Measurements from ENCODE around the gene CAPN10. TPM values are rescaled to one million over a fixed set of nuclear protein-coding genes. Genes with fewer than 3 reads are reported as not detected.

CAPN10 gene
- total RNA-seq, 1 experiment from 2014 or later = 61.3 TPM

DNA sequence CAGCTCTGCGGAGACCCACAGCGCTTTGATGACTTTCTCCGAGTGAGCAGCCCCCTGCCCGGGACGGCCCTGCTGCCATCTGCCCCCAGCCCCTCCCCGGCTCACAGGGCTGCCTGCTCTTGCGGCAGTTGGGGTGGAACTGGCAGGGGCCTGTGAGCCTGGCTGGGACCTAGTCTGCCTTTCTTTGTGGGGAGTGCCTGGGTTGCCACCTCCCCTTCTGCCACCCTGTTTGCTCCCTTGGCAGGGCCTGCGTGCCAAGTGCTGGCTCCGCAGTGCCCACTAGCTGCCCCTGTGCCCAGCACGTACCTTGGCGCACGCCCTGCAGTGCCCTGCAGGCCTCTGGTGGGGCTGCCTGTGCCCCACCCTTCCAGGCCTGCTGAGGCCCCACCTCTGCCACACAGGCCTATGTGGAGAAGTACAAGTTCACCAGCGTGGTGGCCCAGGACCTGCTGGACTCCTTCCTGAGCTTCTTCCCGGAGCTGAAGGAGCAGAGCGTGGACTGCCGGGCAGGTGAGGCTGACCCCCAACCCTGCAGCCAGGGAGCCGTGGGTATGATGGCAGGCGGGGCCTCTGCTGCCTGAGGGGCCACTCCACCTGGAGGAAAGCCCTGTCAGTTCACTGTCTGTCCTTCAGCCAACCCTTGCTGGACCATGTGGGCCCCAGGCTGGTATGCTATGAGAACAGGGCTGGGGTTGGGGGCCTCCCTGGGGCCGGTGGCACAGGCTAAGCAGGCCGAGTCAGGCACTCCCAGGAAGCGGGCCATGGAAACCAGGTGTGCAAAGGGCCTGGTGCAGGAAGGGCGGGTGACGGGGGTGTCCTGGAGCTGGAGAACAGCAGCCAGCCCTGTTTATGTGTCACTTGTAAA, 11.2 kb upstream of the CAPN10 start (continued):
- TF ChIP-seq, protein P1, sequence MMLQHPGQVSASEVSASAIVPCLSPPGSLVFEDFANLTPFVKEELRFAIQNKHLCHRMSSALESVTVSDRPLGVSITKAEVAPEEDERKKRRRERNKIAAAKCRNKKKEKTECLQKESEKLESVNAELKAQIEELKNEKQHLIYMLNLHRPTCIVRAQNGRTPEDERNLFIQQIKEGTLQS (CRISPR knock-in tag; conservative IDR thresholded peaks at IDR 0.05) = no peak
- TF ChIP-seq, protein P2, sequence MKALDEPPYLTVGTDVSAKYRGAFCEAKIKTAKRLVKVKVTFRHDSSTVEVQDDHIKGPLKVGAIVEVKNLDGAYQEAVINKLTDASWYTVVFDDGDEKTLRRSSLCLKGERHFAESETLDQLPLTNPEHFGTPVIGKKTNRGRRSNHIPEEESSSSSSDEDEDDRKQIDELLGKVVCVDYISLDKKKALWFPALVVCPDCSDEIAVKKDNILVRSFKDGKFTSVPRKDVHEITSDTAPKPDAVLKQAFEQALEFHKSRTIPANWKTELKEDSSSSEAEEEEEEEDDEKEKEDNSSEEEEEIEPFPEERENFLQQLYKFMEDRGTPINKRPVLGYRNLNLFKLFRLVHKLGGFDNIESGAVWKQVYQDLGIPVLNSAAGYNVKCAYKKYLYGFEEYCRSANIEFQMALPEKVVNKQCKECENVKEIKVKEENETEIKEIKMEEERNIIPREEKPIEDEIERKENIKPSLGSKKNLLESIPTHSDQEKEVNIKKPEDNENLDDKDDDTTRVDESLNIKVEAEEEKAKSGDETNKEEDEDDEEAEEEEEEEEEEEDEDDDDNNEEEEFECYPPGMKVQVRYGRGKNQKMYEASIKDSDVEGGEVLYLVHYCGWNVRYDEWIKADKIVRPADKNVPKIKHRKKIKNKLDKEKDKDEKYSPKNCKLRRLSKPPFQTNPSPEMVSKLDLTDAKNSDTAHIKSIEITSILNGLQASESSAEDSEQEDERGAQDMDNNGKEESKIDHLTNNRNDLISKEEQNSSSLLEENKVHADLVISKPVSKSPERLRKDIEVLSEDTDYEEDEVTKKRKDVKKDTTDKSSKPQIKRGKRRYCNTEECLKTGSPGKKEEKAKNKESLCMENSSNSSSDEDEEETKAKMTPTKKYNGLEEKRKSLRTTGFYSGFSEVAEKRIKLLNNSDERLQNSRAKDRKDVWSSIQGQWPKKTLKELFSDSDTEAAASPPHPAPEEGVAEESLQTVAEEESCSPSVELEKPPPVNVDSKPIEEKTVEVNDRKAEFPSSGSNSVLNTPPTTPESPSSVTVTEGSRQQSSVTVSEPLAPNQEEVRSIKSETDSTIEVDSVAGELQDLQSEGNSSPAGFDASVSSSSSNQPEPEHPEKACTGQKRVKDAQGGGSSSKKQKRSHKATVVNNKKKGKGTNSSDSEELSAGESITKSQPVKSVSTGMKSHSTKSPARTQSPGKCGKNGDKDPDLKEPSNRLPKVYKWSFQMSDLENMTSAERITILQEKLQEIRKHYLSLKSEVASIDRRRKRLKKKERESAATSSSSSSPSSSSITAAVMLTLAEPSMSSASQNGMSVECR (CRISPR knock-in tag; IDR thresholded peaks at IDR 0.05; ENCODE audit: borderline replicate concordance) = no peak

- DNase-seq (ENCODE audit: low spot score) = no peak
- no peaks in the 10 kb centered on the region; the same call in 1 of the 2 replicates for H3K36me3 Mint-ChIP-seq
- ChIA-PET POLR2A (no interaction called here), CTCF (interaction anchor here (1.9 kb wide), 1 partner anchor 10 kb away, joined by 4 read pairs; the partner anchor contains the start of gene CAPN10)
- no peak overlapping the region for H3K27ac Mint-ChIP-seq
- no peak for TF ChIP-seq EMX1 (CRISPR knock-in tag; IDR thresholded peaks at IDR 0.05)
- no peak for TF ChIP-seq ZNF425 (CRISPR knock-in tag; conservative IDR thresholded peaks at IDR 0.05)
- no peak for TF ChIP-seq ESRRA (CRISPR knock-in tag; IDR thresholded peaks at IDR 0.05; ENCODE audit: borderline replicate concordance)
- no peak for TF ChIP-seq SOX15 (CRISPR knock-in tag; IDR thresholded peaks at IDR 0.05)
- TF ChIP-seq, protein P3, sequence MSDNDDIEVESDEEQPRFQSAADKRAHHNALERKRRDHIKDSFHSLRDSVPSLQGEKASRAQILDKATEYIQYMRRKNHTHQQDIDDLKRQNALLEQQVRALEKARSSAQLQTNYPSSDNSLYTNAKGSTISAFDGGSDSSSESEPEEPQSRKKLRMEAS (CRISPR knock-in tag; IDR thresholded peaks at IDR 0.05) = no peak
- no peak for TF ChIP-seq GABPB1 (CRISPR knock-in tag; IDR thresholded peaks at IDR 0.05)
- TF ChIP-seq FOXP4 (CRISPR knock-in tag; IDR thresholded peaks at IDR 0.05) = no peak
- TF ChIP-seq, protein P4, sequence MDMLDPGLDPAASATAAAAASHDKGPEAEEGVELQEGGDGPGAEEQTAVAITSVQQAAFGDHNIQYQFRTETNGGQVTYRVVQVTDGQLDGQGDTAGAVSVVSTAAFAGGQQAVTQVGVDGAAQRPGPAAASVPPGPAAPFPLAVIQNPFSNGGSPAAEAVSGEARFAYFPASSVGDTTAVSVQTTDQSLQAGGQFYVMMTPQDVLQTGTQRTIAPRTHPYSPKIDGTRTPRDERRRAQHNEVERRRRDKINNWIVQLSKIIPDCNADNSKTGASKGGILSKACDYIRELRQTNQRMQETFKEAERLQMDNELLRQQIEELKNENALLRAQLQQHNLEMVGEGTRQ (CRISPR knock-in tag; IDR thresholded peaks at IDR 0.05) = no peak
- TF ChIP-seq, protein P5, sequence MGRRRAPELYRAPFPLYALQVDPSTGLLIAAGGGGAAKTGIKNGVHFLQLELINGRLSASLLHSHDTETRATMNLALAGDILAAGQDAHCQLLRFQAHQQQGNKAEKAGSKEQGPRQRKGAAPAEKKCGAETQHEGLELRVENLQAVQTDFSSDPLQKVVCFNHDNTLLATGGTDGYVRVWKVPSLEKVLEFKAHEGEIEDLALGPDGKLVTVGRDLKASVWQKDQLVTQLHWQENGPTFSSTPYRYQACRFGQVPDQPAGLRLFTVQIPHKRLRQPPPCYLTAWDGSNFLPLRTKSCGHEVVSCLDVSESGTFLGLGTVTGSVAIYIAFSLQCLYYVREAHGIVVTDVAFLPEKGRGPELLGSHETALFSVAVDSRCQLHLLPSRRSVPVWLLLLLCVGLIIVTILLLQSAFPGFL (CRISPR knock-in tag; IDR thresholded peaks at IDR 0.05; ENCODE audit: borderline replicate concordance) = no peak
- TF ChIP-seq SMAD3 (CRISPR knock-in tag; IDR thresholded peaks at IDR 0.05; ENCODE audit: borderline replicate concordance) = no peak
- no peak for TF ChIP-seq KAT7 (CRISPR knock-in tag; IDR thresholded peaks at IDR 0.05; ENCODE audit: borderline replicate concordance)
- no peak for TF ChIP-seq PRRX2 (CRISPR knock-in tag; IDR thresholded peaks at IDR 0.05)
- no peak for TF ChIP-seq CBFB (CRISPR knock-in tag; IDR thresholded peaks at IDR 0.05; ENCODE audit: low read depth)
- no peak for TF ChIP-seq TEAD4 (CRISPR knock-in tag; IDR thresholded peaks at IDR 0.05)
- TF ChIP-seq TCF7 (CRISPR knock-in tag; IDR thresholded peaks at IDR 0.05; ENCODE audit: low read depth) = no peak
- TF ChIP-seq, protein P6, sequence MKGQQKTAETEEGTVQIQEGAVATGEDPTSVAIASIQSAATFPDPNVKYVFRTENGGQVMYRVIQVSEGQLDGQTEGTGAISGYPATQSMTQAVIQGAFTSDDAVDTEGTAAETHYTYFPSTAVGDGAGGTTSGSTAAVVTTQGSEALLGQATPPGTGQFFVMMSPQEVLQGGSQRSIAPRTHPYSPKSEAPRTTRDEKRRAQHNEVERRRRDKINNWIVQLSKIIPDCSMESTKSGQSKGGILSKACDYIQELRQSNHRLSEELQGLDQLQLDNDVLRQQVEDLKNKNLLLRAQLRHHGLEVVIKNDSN (CRISPR knock-in tag; IDR thresholded peaks at IDR 0.05) = no peak
- H3K9me3 Mint-ChIP-seq = no peaks in the 10 kb centered on the region
- H3K27me3 Mint-ChIP-seq (ENCODE audit: low read depth) = no peaks in the 10 kb centered on the region; the same call in 1 of the 2 replicates
- H3K4me3 Mint-ChIP-seq = no peak overlapping the region
- H3K4me1 Mint-ChIP-seq = peaks cover 7% of the 10 kb centered on the region
- ATAC-seq = no peak
These were observed 10.5 kb upstream of the CAPN10 start for GRCh38 chr2:240576036-240576435.
